ENCODE data around the gene NFS1. TPM values are rescaled to one million over a fixed set of nuclear protein-coding genes. Genes with fewer than 3 reads are reported as not detected.
"Not testable (repeated sequence)": the region's sequence is repeated elsewhere in the genome, so short reads cannot be mapped to it uniquely, and the experiment has no call there.

NFS1 gene
- total and polyA plus RNA-seq, 2 of the 8 experiments (the other 6 are each of a cell fraction or from before 2014, with no cell fraction given) = 26.1 to 38.8 TPM

GRCh38 chr20:35723275-35723639 lies 24.1 kb upstream of the NFS1 start:
- 0 out of 2 replicates have a peak, but pooled peaks have one; percentile 10 for TF ChIP-seq POLR2AphosphoS5 (IDR thresholded peaks at IDR 0.05; ENCODE audit: low read depth, low read length)
- H3K14ac ChIP-seq (ENCODE audit: insufficient read length); H3K4me3 ChIP-seq (ENCODE audit: extremely low read depth in 1 of 4, insufficient read depth in 2 of 4, low read depth in 3 of 4, low read length in 4 of 4); H3K9me3 ChIP-seq (ENCODE audit: insufficient read depth in 2 of 2, low read depth in 1 of 2, low read length in 1 of 2); H3K9ac ChIP-seq (replicated peaks in 1 of 4; ENCODE audit: extremely low read depth in 1 of 4, low read depth in 3 of 4, low read length in 3 of 4); H3K27me3 ChIP-seq (replicated peaks in 1 of 4; ENCODE audit: control insufficient read depth in 3 of 4, extremely low read depth in 1 of 4, insufficient read depth in 3 of 4, low read length in 3 of 4); FAIRE-seq; H4K91ac ChIP-seq (replicated peaks; ENCODE audit: insufficient read length, low read length); DNase-seq (ENCODE audit: low read depth in 1 of 2, low spot score in 2 of 2); H4K5ac ChIP-seq (ENCODE audit: insufficient read length, low read depth, low read length); H2BK120ac ChIP-seq (replicated peaks; ENCODE audit: low read depth, low read length); H3K56ac ChIP-seq (replicated peaks; ENCODE audit: insufficient read length, low read depth, low read length); H3K18ac ChIP-seq (ENCODE audit: extremely low read depth, low read length); H3K4me2 ChIP-seq (ENCODE audit: insufficient read depth in 1 of 2, low read depth in 2 of 2, low read length in 2 of 2); H2BK5ac ChIP-seq (ENCODE audit: low read depth, low read length); H4K8ac ChIP-seq (ENCODE audit: extremely low read depth, insufficient read depth, low read length); H2BK20ac ChIP-seq (ENCODE audit: low read length); H2BK12ac ChIP-seq (ENCODE audit: low read depth, low read length); H3K23me2 ChIP-seq (ENCODE audit: low read depth, low read length); H2AFZ ChIP-seq (ENCODE audit: low read length); H3K27ac ChIP-seq (ENCODE audit: low read depth, low read length); H3K4me1 ChIP-seq (replicated peaks in 1 of 4; ENCODE audit: control insufficient read depth in 3 of 4, insufficient read depth in 4 of 4, low read length in 3 of 4); H3K23ac ChIP-seq (ENCODE audit: insufficient read length); CTCF ChIA-PET (ENCODE audit: partially characterized antibody); H2AK5ac ChIP-seq (ENCODE audit: low read depth, low read length); H2BK15ac ChIP-seq (ENCODE audit: low read length); H3K4ac ChIP-seq (replicated peaks; ENCODE audit: insufficient read length, low read depth, low read length): not testable (repeated sequence)
- peaks cover 67 to 99% (median 94%) of the 10 kb centered on the region in 4 experiments for H3K36me3 ChIP-seq (ENCODE audit: control insufficient read depth in 2 of 4, insufficient read depth in 4 of 4, low read length in 3 of 4)
- POLR2A ChIA-PET (ENCODE audit: partially characterized antibody) = interaction anchor here (0.9 to 45.3 kb wide), 4 partner anchors 5 to 76 kb away, joined by 3 to 2341 read pairs (median 1172); partner anchors contain the start of genes NFS1, RBM39 and ROMO1
- H3K79me2 ChIP-seq (ENCODE audit: control insufficient read depth in 1 of 2, insufficient read depth in 2 of 2, low read length in 2 of 2) = peaks cover 0 to 89% of the 10 kb centered on the region in 2 experiments; a peak in 2 of 4 replicates
- peaks cover 12% of the 10 kb centered on the region for H3K79me1 ChIP-seq (ENCODE audit: low read depth, low read length)
- WGBS, 2 experiments (ENCODE audit: extremely low coverage in 1 of 2, insufficient coverage in 1 of 2, insufficient read length in 1 of 2, insufficient replicate concordance in 2 of 2, low coverage in 1 of 2, low lambda C conversion rate in 2 of 2, missing lambda C conversion rate in 1 of 2) = 88% methylated on average over 4 of the region's 4 CpGs; no CpG with 5 or more reads in 1 of the 2 experiments
- H4K20me1 ChIP-seq (replicated peaks in 1 of 2; ENCODE audit: control insufficient read depth in 1 of 2, insufficient read depth in 2 of 2, low read length in 2 of 2) = peaks cover 20% of the 10 kb centered on the region in 2 experiments
